Memory B cell (primary cell): ENCODE data around the gene SSH2.
"Not testable (repeated sequence)": the region's sequence is repeated elsewhere in the genome, so short reads cannot be mapped to it uniquely, and the experiment has no call there.

Source experiments
- ATAC-seq: fragments of 150-1000 bp; cut with Tn5 transposase; 2 replicates; pipeline ENCODE4 v1.10.0; 2021; ENCODE audit warnings: low read depth, mild to moderate bottlenecking, moderate library complexity
- DNase-seq, 2 donors: peaks; one replicate each; pipeline ENCODE4 v3.0.0; 2022; ENCODE audit warnings: low spot score in 2 of 2
- H3K27ac Mint-ChIP-seq: one replicate; pipeline ENCODE4 v1.8.0; 2022; ENCODE audit warnings: mild to moderate bottlenecking, moderate library complexity, mixed read lengths
- H3K27me3 Mint-ChIP-seq: one replicate; pipeline ENCODE4 v1.8.0; 2022; ENCODE audit warnings: mixed read lengths
- H3K36me3 Mint-ChIP-seq: one replicate; pipeline ENCODE4 v1.8.0; 2022; ENCODE audit warnings: mild to moderate bottlenecking, mixed read lengths
- H3K4me1 Mint-ChIP-seq: one replicate; pipeline ENCODE4 v1.8.0; 2022; ENCODE audit warnings: mixed read lengths
- H3K4me3 Mint-ChIP-seq: one replicate; pipeline ENCODE4 v1.8.0; 2022; ENCODE audit warnings: mild to moderate bottlenecking, moderate library complexity, mixed read lengths
- H3K9me3 Mint-ChIP-seq: one replicate; pipeline ENCODE4 v1.8.0; 2022; ENCODE audit warnings: mixed read lengths

SSH2 gene

DNA sequence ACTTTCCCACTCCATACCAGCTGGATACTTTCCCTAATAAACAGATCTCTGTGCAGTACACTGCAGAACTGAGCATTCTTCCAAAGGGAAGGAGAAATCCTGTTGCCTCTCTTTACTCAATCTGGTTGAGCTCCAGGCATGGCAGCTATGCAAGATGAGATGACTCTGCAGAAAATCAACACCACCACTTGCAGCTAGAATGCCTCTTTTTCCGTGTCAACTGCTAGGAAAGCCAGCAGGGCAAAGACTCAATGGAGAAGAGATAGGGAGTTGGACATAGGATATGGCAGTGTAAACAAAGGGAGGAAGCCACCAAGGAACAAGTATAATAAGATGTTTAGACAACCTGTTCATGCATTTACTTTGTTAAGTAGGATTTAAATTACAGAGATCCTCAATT, 266.9 kb downstream of the SSH2 start:
- no peaks in the 10 kb centered on the region for H3K9me3 Mint-ChIP-seq
- DNase-seq (no peak), ATAC-seq (no peak)
- peak overlapping the region; percentile 65 for H3K27ac Mint-ChIP-seq
- peaks cover 19% of the 10 kb centered on the region for H3K4me1 Mint-ChIP-seq
- peaks cover 22% of the 10 kb centered on the region for H3K36me3 Mint-ChIP-seq
- H3K4me3 Mint-ChIP-seq, result no peak overlapping the region
- H3K27me3 Mint-ChIP-seq, result no peaks in the 10 kb centered on the region

DNA sequence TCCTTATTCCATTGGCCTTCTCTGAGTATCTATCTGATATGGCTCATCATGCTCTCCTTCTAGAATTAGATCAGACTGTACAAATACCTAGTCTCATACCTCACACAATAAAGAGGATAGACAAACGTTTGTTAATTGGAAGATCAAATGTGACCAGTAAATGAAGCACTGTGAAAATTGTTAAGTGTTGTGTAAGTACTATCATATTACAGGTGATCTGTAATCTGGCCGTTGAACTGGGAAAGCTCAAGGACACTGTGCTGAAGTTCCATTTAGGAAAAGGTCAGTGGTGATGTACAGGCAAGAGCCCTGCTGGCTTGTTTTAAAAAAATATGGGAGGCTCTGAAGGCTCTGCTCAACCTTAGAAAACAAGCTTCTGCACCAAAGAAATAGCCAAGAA, 268.8 kb downstream of the SSH2 start:
- peaks cover 15% of the 10 kb centered on the region for H3K36me3 Mint-ChIP-seq
- H3K4me1 Mint-ChIP-seq, result peaks cover 16% of the 10 kb centered on the region
- ATAC-seq, result no peak
- H3K27me3 Mint-ChIP-seq, result no peaks in the 10 kb centered on the region
- H3K9me3 Mint-ChIP-seq, result no peaks in the 10 kb centered on the region
- DNase-seq, result no peak
- H3K4me3 Mint-ChIP-seq, result no peak overlapping the region
- peak overlapping the region; percentile 18 for H3K27ac Mint-ChIP-seq

DNA sequence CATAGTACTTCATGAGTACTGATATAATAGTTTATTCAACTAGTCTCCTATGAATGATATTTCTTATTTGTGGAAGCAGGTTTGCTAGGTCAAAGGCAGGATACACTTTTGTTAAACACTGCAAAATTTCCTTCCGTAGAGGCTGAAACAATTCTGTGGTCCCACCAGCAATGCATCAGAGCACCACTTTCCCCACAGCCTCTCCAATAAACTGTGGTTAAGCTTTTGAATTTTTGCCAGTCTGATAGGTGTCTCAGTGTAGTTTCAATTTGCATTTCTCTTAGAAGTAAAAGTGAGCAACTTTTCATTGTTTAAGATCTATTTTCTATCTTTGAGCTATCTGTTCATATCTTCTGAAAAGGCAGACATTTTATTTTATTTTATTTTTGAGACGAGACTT, 270.9 kb downstream of the SSH2 start:
- H3K27ac Mint-ChIP-seq, result no peak overlapping the region
- no peaks in the 10 kb centered on the region for H3K27me3 Mint-ChIP-seq
- no peaks in the 10 kb centered on the region for H3K9me3 Mint-ChIP-seq
- H3K36me3 Mint-ChIP-seq, result peaks cover 19% of the 10 kb centered on the region
- H3K4me3 Mint-ChIP-seq, result no peak overlapping the region
- peaks cover 6% of the 10 kb centered on the region for H3K4me1 Mint-ChIP-seq
- ATAC-seq (no peak), DNase-seq (no peak)

DNA sequence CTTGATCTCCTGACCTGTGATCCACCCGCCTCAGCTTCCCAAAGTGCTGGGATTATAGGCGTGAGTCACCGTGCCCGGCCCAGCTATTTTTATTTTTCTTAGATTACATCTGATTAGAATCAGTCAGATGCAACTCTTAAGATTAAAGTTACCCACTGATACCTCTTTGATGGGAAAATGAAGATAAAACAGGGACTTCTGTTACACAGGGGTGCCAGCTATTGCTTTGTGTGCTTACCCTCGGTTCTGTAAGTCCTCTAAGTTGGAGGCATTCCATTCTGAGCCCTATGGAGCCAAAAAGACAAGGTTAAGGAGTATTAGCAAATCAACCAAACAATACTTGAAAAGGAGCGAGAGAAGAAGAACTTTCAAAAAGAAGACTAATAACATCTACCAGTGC, 274.7 kb downstream of the SSH2 start:
- DNase-seq (no peak), ATAC-seq (no peak)
- no peaks in the 10 kb centered on the region for H3K4me1 Mint-ChIP-seq
- no peaks in the 10 kb centered on the region for H3K27me3 Mint-ChIP-seq
- H3K36me3 Mint-ChIP-seq, result peaks cover 14% of the 10 kb centered on the region
- H3K9me3 Mint-ChIP-seq, result no peaks in the 10 kb centered on the region
- no peak overlapping the region for H3K27ac Mint-ChIP-seq
- H3K4me3 Mint-ChIP-seq, result no peak overlapping the region

DNA sequence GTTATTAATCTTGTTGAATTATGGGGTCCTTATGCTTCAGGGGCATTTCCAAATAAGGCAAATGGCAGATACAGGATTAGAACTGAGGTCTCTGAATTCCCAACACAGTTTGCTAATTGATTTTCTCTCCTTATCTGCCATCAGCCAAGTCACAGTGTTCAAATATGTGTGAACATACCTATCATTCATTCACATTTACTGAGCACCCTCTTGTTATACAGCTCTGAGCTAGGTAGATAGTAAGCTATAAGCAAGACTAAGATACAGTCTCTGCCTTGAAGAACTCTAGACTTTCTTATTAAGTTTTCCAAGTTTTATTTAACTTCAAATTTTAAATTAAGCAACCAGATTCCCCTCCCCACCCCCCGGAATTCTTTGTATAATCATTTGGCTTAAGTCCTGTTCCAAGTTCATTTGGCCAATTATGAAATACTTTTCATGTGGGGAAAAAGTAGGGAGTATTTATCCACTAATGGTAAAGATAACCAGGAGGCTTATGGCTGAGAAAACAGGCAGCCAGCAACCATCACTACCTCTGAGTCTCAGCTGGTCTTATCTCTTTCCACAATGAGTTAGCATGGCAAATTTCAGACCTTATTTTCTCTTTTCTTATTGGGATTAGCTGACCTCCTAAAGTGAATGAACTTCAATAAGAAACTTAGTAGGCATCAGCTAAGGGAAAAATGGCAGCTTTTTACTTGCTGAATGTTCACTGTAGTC, 275.9 kb downstream of the SSH2 start:
- Mint-ChIP-seq H3K27ac (no peak overlapping the region), H3K9me3 (no peaks in the 10 kb centered on the region), H3K36me3 (peaks cover 22% of the 10 kb centered on the region), H3K4me1 (no peaks in the 10 kb centered on the region), H3K27me3 (no peaks in the 10 kb centered on the region), H3K4me3 (no peak overlapping the region)
- DNase-seq, result no peak
- ATAC-seq, result no peak

DNA sequence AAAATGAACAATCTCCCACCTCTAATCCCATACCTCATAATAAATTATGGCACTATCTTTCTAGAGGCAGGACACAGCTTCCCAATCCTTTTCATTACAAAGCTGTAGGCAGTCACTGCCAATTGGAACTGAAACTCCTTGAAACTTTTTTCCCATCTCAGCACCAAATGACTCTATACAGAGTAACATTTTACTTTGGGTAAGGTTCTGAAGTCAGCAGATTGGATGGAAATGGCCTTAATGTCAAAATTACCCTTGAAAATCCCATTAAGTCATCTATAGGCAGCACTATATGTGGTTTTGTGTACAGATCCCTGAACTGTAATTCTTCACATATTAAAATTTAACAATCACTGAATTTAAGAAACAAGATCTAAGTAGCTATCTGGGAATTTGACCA, 277.1 kb downstream of the SSH2 start:
- DNase-seq (no peak), ATAC-seq (no peak)
- H3K27ac Mint-ChIP-seq, result no peak overlapping the region
- H3K36me3 Mint-ChIP-seq, result peaks cover 28% of the 10 kb centered on the region
- H3K27me3 Mint-ChIP-seq, result no peaks in the 10 kb centered on the region
- H3K4me3 Mint-ChIP-seq, result no peak overlapping the region
- H3K4me1 Mint-ChIP-seq, result no peaks in the 10 kb centered on the region
- no peaks in the 10 kb centered on the region for H3K9me3 Mint-ChIP-seq

DNA sequence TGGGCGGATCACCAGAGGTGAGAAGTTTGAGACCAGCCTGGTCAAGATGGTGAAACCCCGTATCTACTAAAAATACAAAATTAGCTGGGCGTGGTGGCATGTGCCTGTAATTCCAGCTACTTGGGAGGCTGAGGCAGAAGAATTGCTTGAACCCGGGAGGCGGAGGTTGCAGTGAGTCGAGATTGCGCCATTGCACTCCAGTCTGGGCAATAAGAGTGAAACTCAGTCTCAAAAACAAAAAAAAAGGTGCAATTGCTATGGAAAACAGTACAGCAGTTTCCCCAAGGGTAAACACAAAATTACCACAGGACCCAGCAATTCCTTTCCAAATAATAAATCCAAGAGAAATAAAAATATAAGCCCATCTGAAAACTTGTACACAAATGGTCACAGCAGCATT, 278.1 kb downstream of the SSH2 start:
- H3K27me3 Mint-ChIP-seq, H3K9me3 Mint-ChIP-seq, H3K4me3 Mint-ChIP-seq, DNase-seq, H3K4me1 Mint-ChIP-seq, ATAC-seq, H3K27ac Mint-ChIP-seq: not testable (repeated sequence)
- peaks cover 32% of the 10 kb centered on the region for H3K36me3 Mint-ChIP-seq

DNA sequence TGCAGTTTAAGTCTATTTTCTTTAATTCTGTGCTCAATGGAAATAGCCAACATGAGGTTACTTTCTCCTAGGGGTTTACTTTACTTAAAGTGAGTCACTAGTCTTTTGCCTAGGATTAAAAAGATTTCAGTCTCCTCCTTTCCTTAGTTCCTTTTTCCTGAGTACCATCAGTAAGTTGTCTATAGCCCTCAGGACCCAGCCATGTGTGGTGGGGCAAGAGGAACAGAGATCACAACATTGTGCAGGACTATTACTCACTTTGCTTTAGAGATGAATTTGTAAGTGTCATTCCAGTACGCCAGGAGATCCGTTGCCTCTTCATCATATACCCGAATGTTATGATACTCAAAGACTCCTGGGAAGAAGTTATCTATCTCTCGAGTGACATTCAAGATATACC, 279.6 kb downstream of the SSH2 start:
- Mint-ChIP-seq H3K4me1 (no peaks in the 10 kb centered on the region), H3K9me3 (no peaks in the 10 kb centered on the region), H3K27me3 (no peaks in the 10 kb centered on the region), H3K36me3 (peaks cover 28% of the 10 kb centered on the region), H3K4me3 (no peak overlapping the region), H3K27ac (peak overlapping the region; percentile 72)
- no peak for DNase-seq
- ATAC-seq, result no peak

DNA sequence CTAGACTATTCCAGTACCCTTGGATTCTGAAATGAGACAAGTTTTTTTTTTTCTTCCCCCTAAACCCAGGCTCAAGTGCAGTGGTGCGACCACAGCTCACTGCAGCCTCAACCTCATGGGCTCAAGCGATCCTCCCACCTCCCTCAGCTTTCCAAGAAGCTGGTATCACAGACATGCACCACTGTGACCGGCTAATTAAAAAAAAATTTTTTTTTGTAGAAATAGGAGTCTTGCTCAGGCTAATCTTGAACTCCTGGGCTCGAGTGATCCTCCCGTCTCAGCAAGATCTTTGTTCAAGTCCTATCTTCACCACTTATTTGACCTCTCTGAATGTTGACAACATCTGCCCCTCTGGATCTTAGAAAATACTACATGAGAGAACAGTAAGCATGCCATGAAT, 280.7 kb downstream of the SSH2 start:
- no peak for DNase-seq
- Mint-ChIP-seq H3K4me1 (no peaks in the 10 kb centered on the region), H3K36me3 (peaks cover 32% of the 10 kb centered on the region), H3K27me3 (no peaks in the 10 kb centered on the region), H3K27ac (peak overlapping the region; percentile 72), H3K4me3 (no peak overlapping the region), H3K9me3 (no peaks in the 10 kb centered on the region)
- ATAC-seq, result no peak

DNA sequence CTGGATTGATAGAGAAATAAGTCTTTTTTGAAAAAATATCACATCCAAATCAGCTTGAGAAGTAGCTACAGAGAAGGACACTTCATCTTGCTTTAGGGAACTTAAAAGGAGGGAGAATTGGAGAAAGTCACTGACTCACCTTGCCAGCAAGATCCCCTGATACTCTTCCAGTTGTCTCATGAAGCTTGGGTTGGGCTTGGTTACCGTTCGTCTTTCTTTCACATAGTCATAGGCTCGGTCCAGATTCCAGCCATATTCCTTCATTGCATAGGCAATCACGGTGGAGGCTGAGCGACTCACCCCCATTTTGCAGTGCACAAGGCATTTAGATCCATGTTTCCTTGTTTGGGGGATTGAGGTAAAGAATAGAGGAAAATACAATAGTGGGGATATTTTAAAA, 282.0 kb downstream of the SSH2 start:
- Mint-ChIP-seq H3K4me1 (no peaks in the 10 kb centered on the region), H3K36me3 (peaks cover 31% of the 10 kb centered on the region), H3K4me3 (no peak overlapping the region), H3K9me3 (no peaks in the 10 kb centered on the region), H3K27ac (no peak overlapping the region), H3K27me3 (no peaks in the 10 kb centered on the region)
- ATAC-seq, result no peak
- DNase-seq, result no peak

DNA sequence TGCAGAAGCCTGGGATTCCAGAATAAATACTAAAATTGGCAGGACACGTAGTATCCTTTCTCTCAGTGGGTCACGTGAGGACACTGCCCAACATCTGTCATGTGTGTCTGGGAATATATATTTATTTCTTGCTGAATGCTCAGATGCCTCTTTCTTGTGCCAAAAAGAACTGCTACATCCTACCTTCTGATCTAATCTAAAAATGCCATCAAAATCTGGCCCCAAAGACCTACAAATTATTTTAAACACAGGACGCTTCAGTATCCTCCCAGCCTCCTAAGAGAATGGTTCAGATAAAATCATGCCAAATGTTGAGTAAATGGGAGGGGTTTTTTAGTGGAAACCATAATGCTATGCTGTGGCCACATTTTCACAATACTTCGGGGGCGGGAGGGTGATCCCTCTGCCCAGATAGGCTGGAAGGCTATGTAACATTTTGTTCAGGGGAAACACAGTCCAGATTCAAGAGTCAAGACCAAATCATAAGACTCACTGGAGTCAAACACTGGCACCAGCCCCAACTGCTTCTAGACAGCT, 284.4 kb downstream of the SSH2 start:
- Mint-ChIP-seq H3K4me3 (no peak overlapping the region), H3K27ac (peak overlapping the region; percentile 55), H3K9me3 (no peaks in the 10 kb centered on the region), H3K27me3 (no peaks in the 10 kb centered on the region), H3K4me1 (peaks cover 5% of the 10 kb centered on the region), H3K36me3 (peaks cover 28% of the 10 kb centered on the region)
- no peak for ATAC-seq
- DNase-seq, result no peak

DNA sequence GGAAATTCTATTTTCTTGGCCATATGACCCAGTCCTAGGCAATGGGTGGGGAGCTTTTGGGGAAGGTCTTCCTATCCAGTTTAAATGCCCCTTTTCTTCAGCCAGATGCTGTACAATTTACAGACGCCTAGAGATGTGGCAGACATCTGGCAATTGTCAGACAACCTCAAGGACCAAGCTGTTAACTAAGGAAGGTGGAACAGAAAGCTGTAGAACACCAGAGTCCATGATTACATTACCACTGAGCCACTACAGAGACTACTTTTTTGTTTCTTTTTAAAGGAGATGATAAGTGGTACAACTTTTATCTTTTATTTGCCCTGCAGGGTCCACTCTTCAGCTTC, 286.2 kb downstream of the SSH2 start:
- DNase-seq (no peak), ATAC-seq (no peak)
- Mint-ChIP-seq H3K36me3 (peaks cover 19% of the 10 kb centered on the region), H3K9me3 (no peaks in the 10 kb centered on the region), H3K4me1 (peaks cover 11% of the 10 kb centered on the region), H3K4me3 (no peak overlapping the region), H3K27ac (peak overlapping the region; percentile 59), H3K27me3 (no peaks in the 10 kb centered on the region)

DNA sequence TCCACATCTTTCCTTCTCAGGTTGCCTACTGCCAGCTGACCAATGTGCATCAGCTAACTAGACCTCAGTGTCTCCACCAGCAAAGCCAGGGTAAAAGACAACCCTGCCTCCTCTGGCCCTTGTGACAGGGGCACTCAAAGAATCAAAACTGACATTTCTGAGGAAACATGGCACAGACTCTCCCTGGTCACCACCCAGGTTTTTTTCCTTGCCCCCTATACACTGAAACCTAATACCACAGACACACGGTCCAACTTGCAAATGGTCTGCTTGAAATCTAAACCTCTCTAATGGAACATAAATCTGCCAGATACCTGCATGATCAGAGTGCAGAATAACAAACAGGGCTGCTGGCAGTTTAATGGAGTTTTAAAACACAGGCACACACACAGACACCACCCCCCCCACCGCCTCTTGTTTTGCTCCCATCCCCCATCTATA, 287.8 kb downstream of the SSH2 start:
- Mint-ChIP-seq H3K4me3 (no peak overlapping the region), H3K4me1 (peaks cover 11% of the 10 kb centered on the region), H3K36me3 (peaks cover 8% of the 10 kb centered on the region), H3K9me3 (no peaks in the 10 kb centered on the region), H3K27ac (peak overlapping the region; percentile 59), H3K27me3 (no peaks in the 10 kb centered on the region)
- no peak for DNase-seq
- ATAC-seq, result no peak

DNA sequence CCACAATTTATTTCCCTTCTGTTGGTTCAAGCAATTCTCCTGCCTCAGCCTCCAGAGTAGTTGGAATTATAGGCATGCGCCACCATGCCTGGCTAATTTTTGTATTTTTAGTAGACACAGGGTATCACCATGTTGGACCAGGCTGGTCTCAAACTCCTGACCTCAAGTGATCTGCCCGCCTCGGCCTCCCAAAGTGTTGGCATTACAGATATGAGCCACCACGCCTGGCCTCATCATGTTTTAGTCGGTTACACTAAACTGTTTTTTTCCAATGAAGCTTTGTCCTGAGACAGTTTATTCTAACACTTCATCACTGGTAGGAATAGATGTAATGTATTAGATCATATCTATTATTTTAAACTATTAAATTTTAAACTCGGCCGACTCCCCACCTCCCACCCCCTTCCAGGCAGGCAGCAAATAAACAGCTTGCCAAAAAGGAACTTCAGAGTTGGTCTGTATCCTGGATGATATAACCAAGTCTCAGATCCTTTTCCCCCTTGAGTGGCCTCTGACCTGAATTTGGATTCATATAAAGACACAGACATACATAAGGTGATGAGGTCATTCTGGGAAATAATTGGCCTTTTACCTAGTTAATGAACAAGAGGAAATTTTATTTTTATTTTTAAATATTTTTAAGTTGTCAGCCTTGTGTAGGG, 288.9 kb downstream of the SSH2 start:
- ATAC-seq (no peak), DNase-seq (no peak)
- Mint-ChIP-seq H3K4me3 (no peak overlapping the region), H3K36me3 (peaks cover 15% of the 10 kb centered on the region), H3K27me3 (no peaks in the 10 kb centered on the region), H3K9me3 (no peaks in the 10 kb centered on the region), H3K4me1 (peaks cover 13% of the 10 kb centered on the region), H3K27ac (no peak overlapping the region)

DNA sequence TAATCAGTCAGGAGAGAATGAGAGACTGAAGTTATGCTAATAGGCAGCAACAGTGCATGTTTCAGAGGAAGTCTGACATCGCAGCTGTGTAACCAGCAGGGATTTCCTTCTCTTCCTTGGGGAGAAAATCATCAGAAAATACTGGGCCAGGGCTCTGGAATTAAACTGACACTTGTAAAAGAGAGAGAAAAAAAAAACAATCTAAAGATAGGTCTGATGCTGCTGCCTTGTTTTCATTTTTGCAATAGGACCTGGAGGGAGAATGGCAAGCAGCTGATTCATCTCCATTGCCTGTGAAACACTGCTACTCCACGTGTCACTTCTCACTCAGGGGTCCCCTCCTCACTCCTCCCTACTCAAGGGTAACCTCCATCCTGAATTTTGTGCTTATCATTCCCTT, 289.6 kb downstream of the SSH2 start:
- ATAC-seq (no peak), DNase-seq (no peak)
- H3K4me3 Mint-ChIP-seq, result no peak overlapping the region
- no peaks in the 10 kb centered on the region for H3K9me3 Mint-ChIP-seq
- no peaks in the 10 kb centered on the region for H3K27me3 Mint-ChIP-seq
- peaks cover 15% of the 10 kb centered on the region for H3K36me3 Mint-ChIP-seq
- peak overlapping the region; percentile 85 for H3K27ac Mint-ChIP-seq
- H3K4me1 Mint-ChIP-seq, result peaks cover 13% of the 10 kb centered on the region
